HFFc6 (cell line): ENCODE measurements around the gene YLPM1. TPM values are rescaled to one million over a fixed set of nuclear protein-coding genes. Genes with fewer than 3 reads are reported as not detected.
A peak's percentile ranks its signal among the peaks of the same experiment; 100 is the strongest.

Experiments
- DNase-seq: peaks from one replicate; pipeline ENCODE4 v3.0.0-alpha.2; 2018
- H3K27ac Mint-ChIP-seq: 2 replicates; pipeline ENCODE4 v1.8.0; 2020; ENCODE audit warnings: mild to moderate bottlenecking, mixed read lengths
- H3K27me3 Mint-ChIP-seq: 2 replicates; pipeline ENCODE4 v1.8.0; 2021; ENCODE audit warnings: mild to moderate bottlenecking, moderate library complexity, mixed read lengths; ENCODE audit not compliant: insufficient read depth
- H3K36me3 Mint-ChIP-seq: 2 replicates; pipeline ENCODE4 v1.8.0; 2021; ENCODE audit warnings: low read depth, mixed read lengths
- H3K4me1 Mint-ChIP-seq: 2 replicates; pipeline ENCODE4 v1.8.0; 2020; ENCODE audit warnings: low read depth, mixed read lengths
- H3K4me3 Mint-ChIP-seq: 2 replicates; pipeline ENCODE4 v1.8.0; 2020; ENCODE audit warnings: mild to moderate bottlenecking, moderate library complexity, mixed read lengths
- H3K9me3 Mint-ChIP-seq: 2 replicates; pipeline ENCODE4 v1.8.0; 2020; ENCODE audit warnings: mild to moderate bottlenecking, mixed read lengths
- total RNA-seq, 6 experiments: library from RNA; stranded (reverse); fragmentation: NEBNext Ultra II Directional; extraction: Animal tissue kit (Norgen Biotek cat#: 25700); gene quantifications; 2 replicates in 1 of 6; 3 replicates in 5 of 6; pipeline ENCODE4 v1.2.3, GENCODE V29; 2021
- TF ChIP-seq, protein P1 (sequence below): fragments of 200-600 bp; sonication (generic); IDR thresholded peaks from 2 replicates; pipeline ENCODE4 v1.5.0; 2021; ENCODE audit warnings: antibody characterized with exemption, mild to moderate bottlenecking

The YLPM1 gene
- total RNA-seq, 6 experiments from 2014 or later: 46.0 to 50.8 (median 48.6) TPM

DNA sequence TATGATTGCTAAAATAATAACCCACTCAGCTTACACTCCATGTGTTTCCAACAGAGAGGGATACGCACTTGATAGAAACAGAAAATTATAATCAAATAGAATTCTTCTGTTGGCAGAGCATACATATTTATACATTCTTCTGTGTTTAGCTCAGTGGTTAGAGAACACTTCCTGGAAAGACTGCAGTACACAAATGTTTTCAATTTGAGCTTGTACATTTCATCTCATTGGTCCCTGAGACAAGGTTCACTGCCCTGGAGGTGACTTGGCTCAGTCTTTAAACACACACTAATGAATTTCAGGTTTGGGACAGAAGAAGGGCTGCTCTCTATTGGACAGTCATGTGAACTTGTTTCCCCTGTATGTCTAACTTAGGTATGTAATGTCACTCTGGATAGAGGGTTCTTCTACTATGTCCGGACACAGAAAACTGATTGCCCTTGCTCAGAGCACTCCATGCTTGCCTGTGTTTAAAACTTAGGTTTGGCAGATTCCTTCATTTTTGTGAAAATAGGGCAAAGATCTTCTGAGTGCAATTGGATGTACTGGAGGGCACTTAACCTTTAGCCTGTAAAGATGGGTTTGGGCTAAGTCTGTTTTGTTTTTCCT lies 89.9 kb downstream of the YLPM1 start:
- peak overlapping the region; percentile 66 for H3K27ac Mint-ChIP-seq
- peak overlapping the region; percentile 41 for H3K4me3 Mint-ChIP-seq
- TF ChIP-seq, protein P1, sequence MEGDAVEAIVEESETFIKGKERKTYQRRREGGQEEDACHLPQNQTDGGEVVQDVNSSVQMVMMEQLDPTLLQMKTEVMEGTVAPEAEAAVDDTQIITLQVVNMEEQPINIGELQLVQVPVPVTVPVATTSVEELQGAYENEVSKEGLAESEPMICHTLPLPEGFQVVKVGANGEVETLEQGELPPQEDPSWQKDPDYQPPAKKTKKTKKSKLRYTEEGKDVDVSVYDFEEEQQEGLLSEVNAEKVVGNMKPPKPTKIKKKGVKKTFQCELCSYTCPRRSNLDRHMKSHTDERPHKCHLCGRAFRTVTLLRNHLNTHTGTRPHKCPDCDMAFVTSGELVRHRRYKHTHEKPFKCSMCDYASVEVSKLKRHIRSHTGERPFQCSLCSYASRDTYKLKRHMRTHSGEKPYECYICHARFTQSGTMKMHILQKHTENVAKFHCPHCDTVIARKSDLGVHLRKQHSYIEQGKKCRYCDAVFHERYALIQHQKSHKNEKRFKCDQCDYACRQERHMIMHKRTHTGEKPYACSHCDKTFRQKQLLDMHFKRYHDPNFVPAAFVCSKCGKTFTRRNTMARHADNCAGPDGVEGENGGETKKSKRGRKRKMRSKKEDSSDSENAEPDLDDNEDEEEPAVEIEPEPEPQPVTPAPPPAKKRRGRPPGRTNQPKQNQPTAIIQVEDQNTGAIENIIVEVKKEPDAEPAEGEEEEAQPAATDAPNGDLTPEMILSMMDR: no peak
- DNase-seq: peak; percentile 64
- no peaks in the 10 kb centered on the region for H3K36me3 Mint-ChIP-seq
- no peaks in the 10 kb centered on the region; the same call in 1 of the 2 replicates for H3K27me3 Mint-ChIP-seq
- peaks cover 32% of the 10 kb centered on the region for H3K4me1 Mint-ChIP-seq
- no peaks in the 10 kb centered on the region for H3K9me3 Mint-ChIP-seq

DNA sequence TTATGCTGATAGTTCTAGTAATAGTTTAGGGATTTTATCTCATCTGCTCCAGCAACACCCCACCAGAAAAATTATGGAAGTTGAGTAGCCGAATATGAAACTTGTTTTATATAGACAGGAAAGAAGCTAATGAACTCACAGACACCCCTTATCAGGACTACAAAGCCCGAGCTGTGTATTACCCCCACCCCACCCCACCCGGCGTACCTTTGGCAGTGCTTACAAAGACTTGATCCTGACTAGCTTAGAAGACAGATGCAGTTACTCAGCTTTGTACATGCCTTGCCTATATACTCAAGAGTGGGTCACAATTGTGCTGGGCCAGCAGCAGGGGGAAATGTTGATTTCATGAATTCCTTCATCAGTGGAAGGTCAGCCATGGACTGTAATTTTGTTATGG lies 90.5 kb downstream of the YLPM1 start:
- Mint-ChIP-seq H3K4me3 (peak overlapping the region; percentile 41), H3K4me1 (peaks cover 35% of the 10 kb centered on the region), H3K9me3 (no peaks in the 10 kb centered on the region), H3K36me3 (no peaks in the 10 kb centered on the region), H3K27ac (peak overlapping the region; percentile 66; the same call in 1 of the 2 replicates), H3K27me3 (no peaks in the 10 kb centered on the region; the same call in 1 of the 2 replicates)
- DNase-seq: no peak
- TF ChIP-seq, protein P1: no peak

DNA sequence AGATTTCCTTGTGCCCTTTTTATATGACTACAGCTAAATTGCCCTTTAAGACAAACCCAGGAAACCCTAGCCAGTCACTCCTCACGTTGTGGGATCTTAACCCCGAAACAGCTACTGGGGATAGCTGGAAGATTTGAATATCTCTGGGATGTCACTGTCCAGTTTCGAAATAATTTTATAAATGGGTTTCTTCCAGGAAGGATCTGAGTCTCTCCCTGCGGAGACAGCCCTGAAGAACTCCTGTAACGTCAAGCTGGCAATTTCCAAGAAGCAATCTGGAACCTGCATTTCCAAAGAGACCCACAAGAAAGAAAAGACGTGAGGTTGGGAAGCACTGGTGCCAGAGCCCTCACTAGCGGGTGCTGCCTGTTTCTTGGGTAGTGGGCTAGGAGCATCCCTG lies 91.9 kb downstream of the YLPM1 start:
- no peaks in the 10 kb centered on the region; the same call in 1 of the 2 replicates for H3K27me3 Mint-ChIP-seq
- H3K4me1 Mint-ChIP-seq: peaks cover 37% of the 10 kb centered on the region
- DNase-seq: no peak
- TF ChIP-seq, protein P1: no peak
- H3K9me3 Mint-ChIP-seq: no peaks in the 10 kb centered on the region
- H3K4me3 Mint-ChIP-seq: no peak overlapping the region
- H3K36me3 Mint-ChIP-seq: no peaks in the 10 kb centered on the region
- no peak overlapping the region for H3K27ac Mint-ChIP-seq

DNA sequence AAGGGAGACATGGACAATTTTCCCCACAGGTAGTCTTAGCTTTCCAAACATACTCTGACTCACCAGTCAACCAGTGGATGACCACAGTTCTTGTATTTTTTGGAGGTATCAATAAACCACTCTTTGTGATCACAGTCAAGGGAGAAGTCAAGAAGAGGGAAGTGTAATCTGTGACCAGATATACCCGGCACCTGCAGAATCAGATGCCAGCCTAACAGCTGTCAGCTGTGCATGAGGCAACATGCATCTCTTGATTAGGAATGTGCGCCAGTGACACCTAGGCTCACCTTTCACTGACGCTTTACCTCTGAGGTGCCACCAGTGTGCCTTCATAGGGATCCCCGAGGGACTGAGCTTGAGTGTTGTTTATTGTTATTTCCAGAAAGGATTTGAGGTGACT lies 92.8 kb downstream of the YLPM1 start:
- H3K4me1 Mint-ChIP-seq: peaks cover 42% of the 10 kb centered on the region
- no peak overlapping the region for H3K4me3 Mint-ChIP-seq
- TF ChIP-seq, protein P1: no peak
- no peaks in the 10 kb centered on the region; the same call in 1 of the 2 replicates for H3K27me3 Mint-ChIP-seq
- no peak for DNase-seq
- no peak overlapping the region for H3K27ac Mint-ChIP-seq
- H3K9me3 Mint-ChIP-seq: no peaks in the 10 kb centered on the region
- no peaks in the 10 kb centered on the region for H3K36me3 Mint-ChIP-seq

DNA sequence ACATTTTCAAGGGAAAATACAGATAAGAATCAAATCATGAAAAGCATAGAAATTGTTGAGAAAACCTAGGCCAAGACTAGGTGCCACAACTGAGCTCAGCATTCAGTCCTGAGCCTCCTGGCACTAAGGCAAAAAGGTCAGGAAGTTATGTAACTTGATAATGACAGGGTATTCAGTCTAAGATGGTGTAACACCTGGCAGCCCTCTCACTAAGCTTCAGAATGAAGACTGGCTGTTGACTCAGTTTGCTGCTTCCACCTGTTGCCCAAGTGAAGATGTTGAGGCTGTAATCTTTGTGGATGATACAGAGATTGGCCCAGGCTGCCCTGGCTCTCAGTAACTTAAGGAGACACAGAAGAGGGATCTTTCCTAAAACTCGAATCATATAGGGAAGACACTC lies 93.2 kb downstream of the YLPM1 start:
- Mint-ChIP-seq H3K27ac (no peak overlapping the region), H3K27me3 (no peaks in the 10 kb centered on the region; the same call in 1 of the 2 replicates), H3K4me3 (no peak overlapping the region), H3K4me1 (peaks cover 42% of the 10 kb centered on the region), H3K9me3 (no peaks in the 10 kb centered on the region), H3K36me3 (no peaks in the 10 kb centered on the region)
- DNase-seq: no peak
- TF ChIP-seq, protein P1: no peak
